ENCODE measurements around the gene RDX. TPM values are rescaled to one million over a fixed set of nuclear protein-coding genes. Genes with fewer than 3 reads are reported as not detected.
A peak's percentile ranks its signal among the peaks of the same experiment; 100 is the strongest.
"Not testable (repeated sequence)": the region's sequence is repeated elsewhere in the genome, so short reads cannot be mapped to it uniquely, and the experiment has no call there.

The RDX gene
- total and polyA plus RNA-seq, 9 donors, result 34.8 to 80.5 (median 72.3) TPM

DNA sequence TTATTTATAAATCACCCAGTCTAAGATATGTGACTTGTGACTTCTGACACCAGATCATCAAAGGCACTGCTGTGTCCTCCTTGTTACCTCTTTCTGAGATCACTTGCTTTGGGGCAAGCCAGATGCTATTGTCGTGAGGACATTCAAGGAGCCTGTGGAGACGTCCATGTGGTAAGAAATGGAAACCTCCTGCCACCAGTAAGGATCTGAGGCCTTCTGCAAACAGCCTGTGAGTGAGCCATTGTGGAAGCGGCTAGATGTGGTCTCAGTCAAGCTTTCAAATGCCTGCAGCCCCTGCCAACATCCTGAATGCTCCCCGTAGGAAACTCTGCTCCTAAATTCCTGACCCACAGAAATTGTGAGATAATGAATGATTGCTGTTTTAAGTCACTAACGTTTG is 11.7 kb upstream of the RDX start:
- no peak overlapping the region for H3K27ac ChIP-seq (ENCODE audit: low read length)
- H3K9me3 ChIP-seq (replicated peaks; ENCODE audit: control insufficient read depth, low read depth, low read length), result no peaks in the 10 kb centered on the region
- no peak for DNase-seq
- no peaks in the 10 kb centered on the region for H3K4me1 ChIP-seq (ENCODE audit: control insufficient read depth, insufficient read depth, low read length)
- H3K27me3 ChIP-seq (ENCODE audit: control insufficient read depth, insufficient read depth, low read length), result no peaks in the 10 kb centered on the region
- H3K4me3 ChIP-seq (ENCODE audit: low read length), result no peak overlapping the region
- no peaks in the 10 kb centered on the region for H3K36me3 ChIP-seq (ENCODE audit: control insufficient read depth, insufficient read depth, low read length)
- 33% methylated on average over 2 of the region's 5 CpGs for WGBS (ENCODE audit: insufficient coverage)

DNA sequence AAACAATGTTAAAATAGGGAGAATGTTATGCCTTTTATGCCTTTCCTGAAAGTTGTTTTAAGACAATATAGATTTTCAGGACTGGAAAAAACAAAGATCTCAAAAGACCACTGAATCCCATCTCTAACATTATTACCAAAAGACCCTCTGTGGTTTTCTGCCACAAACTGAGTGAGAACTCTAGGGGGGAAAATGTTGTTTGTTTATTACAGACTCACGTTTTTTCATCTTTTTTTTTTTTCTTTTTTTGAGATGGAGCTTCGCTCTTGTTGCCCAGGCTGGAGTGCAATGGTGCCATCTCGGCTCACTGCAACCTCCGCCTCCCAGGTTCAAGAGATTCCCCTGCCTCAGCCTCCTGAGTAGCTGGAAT is 9.6 kb upstream of the RDX start:
- not testable (repeated sequence) for H3K27me3 ChIP-seq (ENCODE audit: control insufficient read depth, insufficient read depth, low read length); DNase-seq; H3K4me1 ChIP-seq (ENCODE audit: control insufficient read depth, insufficient read depth, low read length); H3K9me3 ChIP-seq (replicated peaks; ENCODE audit: control insufficient read depth, low read depth, low read length); H3K36me3 ChIP-seq (ENCODE audit: control insufficient read depth, insufficient read depth, low read length); H3K4me3 ChIP-seq (ENCODE audit: low read length); H3K27ac ChIP-seq (ENCODE audit: low read length)
- no CpG with 5 or more reads among the region's 4 CpGs for WGBS (ENCODE audit: insufficient coverage)

DNA sequence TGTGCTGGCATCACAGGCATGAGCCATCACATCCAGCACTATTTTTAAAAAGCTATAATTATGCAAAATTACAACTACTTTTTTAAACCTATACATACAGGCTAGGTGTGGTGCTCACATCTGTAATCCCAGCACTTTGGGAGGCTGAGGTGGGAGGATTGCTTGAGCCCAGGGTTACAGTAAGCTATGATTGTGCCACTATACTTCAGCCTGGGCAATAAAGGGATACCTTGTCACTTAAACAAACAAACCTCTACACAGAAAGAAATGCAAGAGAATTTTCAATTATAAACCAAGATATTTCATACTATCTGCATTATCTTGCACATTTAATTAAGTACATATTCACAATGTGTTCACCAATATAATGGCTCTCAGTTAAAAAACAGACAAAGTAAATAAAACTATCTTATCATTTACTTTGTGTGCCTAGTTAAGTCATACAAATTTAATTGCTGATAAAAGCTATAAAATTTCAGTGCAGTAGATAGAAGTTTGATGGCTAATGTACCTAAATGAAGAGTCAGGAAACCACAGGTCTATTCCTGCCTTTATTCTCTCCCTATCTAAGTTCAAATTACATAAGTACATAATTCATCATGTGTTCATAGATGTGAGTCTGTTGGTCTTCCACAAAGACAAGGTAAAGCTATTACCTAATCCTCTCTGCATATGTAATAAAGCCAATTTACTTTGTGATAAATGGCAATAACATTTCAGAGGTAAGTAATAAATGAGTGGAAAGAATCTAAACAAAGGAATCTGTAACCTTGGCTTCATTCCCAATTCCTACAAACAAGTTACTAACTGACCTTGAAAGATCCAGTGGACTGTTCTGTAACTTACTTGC is 9.0 kb upstream of the RDX start:
- Histone ChIP-seq H3K27ac (ENCODE audit: low read length) (no peak overlapping the region), H3K4me1 (ENCODE audit: control insufficient read depth, insufficient read depth, low read length) (no peaks in the 10 kb centered on the region), H3K9me3 (replicated peaks; ENCODE audit: control insufficient read depth, low read depth, low read length) (no peaks in the 10 kb centered on the region), H3K36me3 (ENCODE audit: control insufficient read depth, insufficient read depth, low read length) (no peaks in the 10 kb centered on the region), H3K4me3 (ENCODE audit: low read length) (no peak overlapping the region), H3K27me3 (ENCODE audit: control insufficient read depth, insufficient read depth, low read length) (no peaks in the 10 kb centered on the region)
- no peak for DNase-seq

DNA sequence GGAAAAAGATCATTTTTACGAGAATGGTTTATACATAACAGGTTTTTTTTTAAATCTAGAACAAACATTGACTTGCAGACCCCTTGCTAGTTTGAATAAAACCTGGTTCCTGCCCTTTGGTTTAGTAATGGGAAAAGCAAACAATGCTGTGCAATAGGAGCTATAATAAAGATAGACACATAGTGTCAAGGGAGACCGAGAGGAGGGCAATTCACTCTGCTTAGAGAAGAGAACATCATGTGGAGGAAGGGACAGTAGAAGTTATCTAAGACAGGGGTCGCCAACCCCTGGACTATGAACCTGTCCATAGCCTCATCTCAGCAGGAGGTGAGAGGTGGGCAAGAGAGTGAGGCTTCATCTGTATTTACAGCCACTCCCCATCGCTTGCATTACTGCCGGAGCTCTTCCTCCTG is 7.0 kb upstream of the RDX start:
- Histone ChIP-seq H3K27ac (ENCODE audit: low read length) (no peak overlapping the region), H3K36me3 (ENCODE audit: control insufficient read depth, insufficient read depth, low read length) (no peaks in the 10 kb centered on the region), H3K4me3 (ENCODE audit: low read length) (no peak overlapping the region), H3K4me1 (ENCODE audit: control insufficient read depth, insufficient read depth, low read length) (no peaks in the 10 kb centered on the region), H3K27me3 (ENCODE audit: control insufficient read depth, insufficient read depth, low read length) (no peaks in the 10 kb centered on the region), H3K9me3 (replicated peaks; ENCODE audit: control insufficient read depth, low read depth, low read length) (no peaks in the 10 kb centered on the region)
- DNase-seq, result no peak
- 75% methylated on average over 1 of the region's 5 CpGs for WGBS (ENCODE audit: insufficient coverage)

DNA sequence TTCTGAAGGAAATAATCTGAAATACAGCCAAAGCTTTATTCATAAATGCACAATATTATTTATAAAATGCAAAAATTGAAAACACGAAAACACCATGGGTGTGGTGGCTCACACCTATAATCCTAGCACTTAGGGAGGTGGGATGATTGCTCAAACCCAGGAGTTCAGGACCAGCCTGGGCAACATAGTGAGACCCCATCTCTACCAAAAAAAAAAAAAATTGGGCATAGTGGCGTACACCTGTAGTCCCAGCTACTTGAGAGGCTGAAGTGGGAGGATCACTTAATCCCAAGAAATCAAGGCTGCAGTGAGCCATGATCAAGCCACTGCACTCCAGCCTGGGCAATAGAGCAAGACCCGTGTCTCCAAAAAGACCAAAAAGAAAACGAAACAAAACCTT is 5.2 kb upstream of the RDX start:
- no peak overlapping the region for H3K4me3 ChIP-seq (ENCODE audit: low read length)
- H3K9me3 ChIP-seq (replicated peaks; ENCODE audit: control insufficient read depth, low read depth, low read length), result no peaks in the 10 kb centered on the region
- H3K27me3 ChIP-seq (ENCODE audit: control insufficient read depth, insufficient read depth, low read length), result no peaks in the 10 kb centered on the region
- no peak overlapping the region for H3K27ac ChIP-seq (ENCODE audit: low read length)
- H3K4me1 ChIP-seq (ENCODE audit: control insufficient read depth, insufficient read depth, low read length), result peaks cover 10% of the 10 kb centered on the region
- DNase-seq, result no peak
- no peaks in the 10 kb centered on the region for H3K36me3 ChIP-seq (ENCODE audit: control insufficient read depth, insufficient read depth, low read length)
- 89% methylated on average over 3 of the region's 4 CpGs for WGBS (ENCODE audit: insufficient coverage)

DNA sequence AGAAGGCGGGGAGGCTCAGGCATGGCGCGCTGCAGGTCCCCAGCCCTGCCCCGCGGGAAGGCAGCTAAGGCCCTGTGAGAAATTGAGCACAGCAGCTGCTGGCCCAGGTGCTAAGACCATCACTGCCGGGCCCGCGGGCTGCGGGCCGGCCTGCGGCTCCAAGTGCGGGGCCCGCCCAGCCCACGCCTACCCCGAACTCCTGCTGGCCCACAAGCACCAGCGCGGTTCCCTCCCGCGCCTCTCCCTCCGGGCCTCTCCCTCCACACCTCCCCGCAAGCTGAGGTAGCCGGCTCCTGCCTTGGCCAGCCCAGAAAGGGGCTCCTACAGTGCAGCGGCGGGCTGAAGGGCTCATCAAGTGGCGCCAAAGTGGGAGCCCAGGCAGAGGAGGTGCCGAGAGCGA is 4.6 kb upstream of the RDX start:
- no peaks in the 10 kb centered on the region for H3K27me3 ChIP-seq (ENCODE audit: control insufficient read depth, insufficient read depth, low read length)
- no peaks in the 10 kb centered on the region for H3K9me3 ChIP-seq (replicated peaks; ENCODE audit: control insufficient read depth, low read depth, low read length)
- no peak overlapping the region for H3K4me3 ChIP-seq (ENCODE audit: low read length)
- DNase-seq, result no peak
- WGBS (ENCODE audit: insufficient coverage), result 94% methylated on average over 27 of the region's 27 CpGs
- peaks cover 10% of the 10 kb centered on the region for H3K4me1 ChIP-seq (ENCODE audit: control insufficient read depth, insufficient read depth, low read length)
- H3K36me3 ChIP-seq (ENCODE audit: control insufficient read depth, insufficient read depth, low read length), result no peaks in the 10 kb centered on the region
- no peak overlapping the region for H3K27ac ChIP-seq (ENCODE audit: low read length)

DNA sequence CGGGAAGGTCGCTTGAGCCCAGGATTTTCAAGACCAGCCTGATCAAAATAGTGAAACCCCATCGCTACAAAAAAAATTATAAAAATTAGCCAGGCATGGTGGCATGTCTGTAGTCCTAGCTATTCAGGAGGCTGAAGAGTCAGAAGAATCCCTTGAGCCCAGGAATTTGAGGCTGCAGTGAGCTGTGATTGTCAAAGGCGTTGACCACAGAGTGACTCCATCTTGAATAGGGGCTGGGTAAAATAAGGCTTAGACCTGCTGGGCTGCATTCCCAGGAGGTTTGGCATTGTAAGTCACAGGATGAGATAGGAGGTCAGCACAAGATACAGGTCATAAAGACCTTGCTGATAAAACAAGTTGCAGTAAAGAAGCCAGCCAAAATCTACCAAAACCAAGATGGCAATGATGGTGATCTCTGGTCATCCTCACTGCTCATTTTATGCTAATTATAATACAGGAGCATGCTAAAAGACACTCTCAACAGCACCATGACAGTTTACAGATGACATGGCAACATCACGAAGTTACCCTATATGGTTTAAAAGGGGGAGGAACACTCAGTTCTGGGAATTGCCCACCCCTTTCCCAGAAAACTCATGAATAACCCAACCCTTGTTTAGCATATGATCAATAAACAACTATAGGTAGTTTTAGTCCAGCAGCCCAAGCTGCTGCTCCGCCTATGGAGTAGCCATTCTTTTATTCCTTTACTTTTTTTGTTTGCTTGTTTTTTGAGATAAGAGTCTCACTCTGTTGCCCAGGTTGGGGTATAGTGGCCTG is 2.8 kb upstream of the RDX start:
- no peak overlapping the region for H3K4me3 ChIP-seq (ENCODE audit: low read length)
- no peak overlapping the region for H3K27ac ChIP-seq (ENCODE audit: low read length)
- no peaks in the 10 kb centered on the region for H3K27me3 ChIP-seq (ENCODE audit: control insufficient read depth, insufficient read depth, low read length)
- no peak for DNase-seq
- 81% methylated on average over 3 of the region's 6 CpGs for WGBS (ENCODE audit: insufficient coverage)
- H3K4me1 ChIP-seq (ENCODE audit: control insufficient read depth, insufficient read depth, low read length), result peaks cover 10% of the 10 kb centered on the region
- H3K36me3 ChIP-seq (ENCODE audit: control insufficient read depth, insufficient read depth, low read length), result no peaks in the 10 kb centered on the region
- no peaks in the 10 kb centered on the region for H3K9me3 ChIP-seq (replicated peaks; ENCODE audit: control insufficient read depth, low read depth, low read length)

DNA sequence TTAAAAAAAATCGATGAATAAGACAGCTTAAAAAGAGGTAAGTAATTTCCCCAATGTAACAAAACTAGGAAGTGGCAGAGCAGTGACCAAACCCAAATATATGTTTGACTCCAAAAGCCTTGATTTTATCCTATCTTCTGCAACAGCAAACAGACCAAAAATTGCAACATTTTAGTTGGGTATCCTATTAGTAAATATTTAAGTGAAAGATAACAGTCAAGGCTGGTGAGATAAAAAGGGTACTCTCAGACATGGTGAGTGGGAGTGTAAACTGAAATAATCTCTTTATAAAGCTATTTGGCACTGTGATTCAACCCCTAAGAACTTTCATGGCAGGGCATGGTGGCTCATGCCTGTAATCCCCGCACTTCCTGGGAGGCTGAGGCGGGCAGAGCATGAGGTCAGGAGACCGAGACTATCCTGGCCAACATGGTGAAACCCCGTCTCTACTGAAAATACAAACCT is 1.9 kb upstream of the RDX start:
- Histone ChIP-seq H3K27me3 (ENCODE audit: control insufficient read depth, insufficient read depth, low read length) (no peaks in the 10 kb centered on the region), H3K27ac (ENCODE audit: low read length) (no peak overlapping the region), H3K9me3 (replicated peaks; ENCODE audit: control insufficient read depth, low read depth, low read length) (no peaks in the 10 kb centered on the region), H3K4me1 (ENCODE audit: control insufficient read depth, insufficient read depth, low read length) (peaks cover 14% of the 10 kb centered on the region), H3K36me3 (ENCODE audit: control insufficient read depth, insufficient read depth, low read length) (no peaks in the 10 kb centered on the region), H3K4me3 (ENCODE audit: low read length) (no peak overlapping the region)
- DNase-seq, result no peak
- WGBS (ENCODE audit: insufficient coverage), result no CpG with 5 or more reads among the region's 5 CpGs

DNA sequence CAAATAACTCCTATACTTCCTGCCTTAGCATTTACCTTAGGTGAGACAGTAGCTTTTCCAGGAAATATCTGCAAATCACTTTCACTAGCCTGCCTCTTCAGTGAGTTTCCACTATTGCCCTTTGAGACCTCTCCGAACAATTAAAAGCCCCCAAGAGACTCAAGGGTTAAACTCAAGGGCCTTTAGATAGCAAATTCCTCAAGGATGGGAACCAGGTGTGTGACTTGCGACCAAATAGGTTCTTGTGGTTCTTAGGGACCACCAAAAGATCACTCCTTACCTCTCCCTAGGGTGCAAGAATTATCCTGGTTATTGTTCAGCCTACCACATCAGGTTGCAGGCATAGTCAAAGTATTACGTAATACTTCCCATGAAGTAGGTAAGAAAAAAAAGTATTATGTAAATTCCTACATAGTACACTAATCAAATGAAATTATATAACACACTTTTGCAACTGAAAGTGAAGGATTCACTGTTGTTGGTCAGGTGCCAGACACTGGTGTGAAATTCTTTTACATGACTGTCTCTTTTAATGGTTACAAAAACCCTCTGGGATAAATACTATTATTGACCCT is 1.4 kb upstream of the RDX start:
- 0% methylated on average over 1 of the region's 3 CpGs for WGBS (ENCODE audit: insufficient coverage)
- Histone ChIP-seq H3K4me1 (ENCODE audit: control insufficient read depth, insufficient read depth, low read length) (peaks cover 14% of the 10 kb centered on the region), H3K36me3 (ENCODE audit: control insufficient read depth, insufficient read depth, low read length) (no peaks in the 10 kb centered on the region), H3K27ac (ENCODE audit: low read length) (no peak overlapping the region), H3K27me3 (ENCODE audit: control insufficient read depth, insufficient read depth, low read length) (no peaks in the 10 kb centered on the region), H3K9me3 (replicated peaks; ENCODE audit: control insufficient read depth, low read depth, low read length) (no peaks in the 10 kb centered on the region), H3K4me3 (ENCODE audit: low read length) (no peak overlapping the region)
- DNase-seq, result no peak

DNA sequence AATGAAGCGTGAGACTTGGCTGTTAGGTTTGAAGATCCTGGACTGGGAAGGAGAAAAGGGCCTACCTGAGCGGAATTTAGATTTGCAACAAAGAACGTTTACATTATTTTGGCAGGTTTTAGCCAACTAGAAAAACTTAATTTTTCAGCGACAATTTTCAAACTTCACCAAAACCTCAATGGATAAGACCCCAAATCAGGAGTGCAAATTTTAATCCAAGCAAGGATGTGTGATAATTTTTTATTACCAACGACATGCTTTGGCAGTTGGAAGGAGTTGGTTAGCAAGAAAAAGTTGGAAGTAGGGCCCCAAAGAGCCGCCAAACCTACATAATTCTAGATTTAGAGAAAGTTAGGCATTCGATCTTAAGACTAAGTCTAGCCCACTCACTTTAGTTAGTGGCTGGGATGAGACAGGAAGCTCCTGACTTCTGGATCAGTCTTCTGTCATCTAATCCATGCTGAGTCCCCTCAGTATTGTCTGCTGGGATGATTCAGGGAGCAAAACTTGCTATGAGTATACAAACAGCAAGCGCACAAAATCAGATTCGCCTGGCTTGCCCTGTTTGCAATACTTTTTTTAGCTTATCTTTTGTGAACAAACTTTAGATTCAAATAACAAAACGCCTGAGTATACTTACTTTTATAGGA is 787 bp upstream of the RDX start:
- peak; percentile 34 for DNase-seq
- H3K36me3 ChIP-seq (ENCODE audit: control insufficient read depth, insufficient read depth, low read length), result no peaks in the 10 kb centered on the region
- whole genome bisulfite sequencing (ENCODE audit: insufficient coverage), result 50% methylated on average over 5 of the region's 10 CpGs

More for the DNA sequence above, 787 bp upstream of the RDX start:
- no peaks in the 10 kb centered on the region for H3K9me3 ChIP-seq (replicated peaks; ENCODE audit: control insufficient read depth, low read depth, low read length)
- peak overlapping the region; percentile 52 for H3K4me3 ChIP-seq (ENCODE audit: low read length)
- H3K27ac ChIP-seq (ENCODE audit: low read length), result peak overlapping the region; percentile 92
- H3K27me3 ChIP-seq (ENCODE audit: control insufficient read depth, insufficient read depth, low read length), result no peaks in the 10 kb centered on the region
- H3K4me1 ChIP-seq (ENCODE audit: control insufficient read depth, insufficient read depth, low read length), result peaks cover 14% of the 10 kb centered on the region
